ENCODE measurements around the gene PHACTR4. TPM values are rescaled to one million over a fixed set of nuclear protein-coding genes. Genes with fewer than 3 reads are reported as not detected.

PHACTR4 gene
- total and polyA plus RNA-seq, 2 of the 4 experiments (the other 2 are of a cell fraction), result 7.5 to 15.0 TPM

DNA sequence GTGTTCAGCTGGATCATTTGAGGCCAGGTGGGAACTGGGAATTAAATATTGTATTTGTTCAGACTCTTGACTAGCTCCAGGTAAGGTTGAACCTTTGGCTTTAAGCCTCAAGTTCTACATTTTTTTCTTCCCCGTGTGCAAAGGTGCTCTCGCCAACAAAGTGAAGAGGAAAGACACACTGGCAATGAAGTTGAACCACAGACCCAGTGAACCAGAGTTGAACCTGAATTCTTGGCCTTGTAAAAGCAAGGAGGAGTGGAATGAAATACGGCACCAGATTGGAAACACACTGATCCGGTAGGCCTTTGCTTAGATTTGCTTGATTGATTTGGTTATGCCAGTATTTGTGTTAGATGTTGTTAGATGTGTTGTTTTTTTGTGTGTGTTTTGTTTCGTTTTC is 110.8 kb downstream of the PHACTR4 start:
- no peak overlapping the region for H2BK20ac ChIP-seq (ENCODE audit: low read depth, low read length)
- H3K4me3 ChIP-seq (ENCODE audit: insufficient read depth, low read depth, low read length), result no peak overlapping the region
- in situ Hi-C loops (cut with MboI; ENCODE audit: low sequenced_read_pairs) (no loop called here), dilution Hi-C loops (cut with HindIII; ENCODE audit: low sequenced_read_pairs, unreplicated experiment) (no loop called here), intact Hi-C loops (cut with micrococcal nuclease) (loop anchor here (10.0 kb wide), 1 partner anchor 66 kb away; no protein-coding TSS in a partner anchor)
- no peaks in the 10 kb centered on the region for H3K27me3 ChIP-seq (ENCODE audit: control insufficient read depth, insufficient read depth, low read length)
- TF ChIP-seq MAFK (IDR thresholded peaks at IDR 0.05; ENCODE audit: low read depth, low read length) (no peak), CHD1 (IDR thresholded peaks at IDR 0.05; ENCODE audit: low read depth, low read length) (no peak), RAD21 (IDR thresholded peaks at IDR 0.05; ENCODE audit: low read length) (no peak), RFX5 (IDR thresholded peaks at IDR 0.05; ENCODE audit: low read depth, low read length) (no peak), POLR2A (IDR thresholded peaks at IDR 0.05; ENCODE audit: low read depth, low read length) (no peak), CEBPB (IDR thresholded peaks at IDR 0.05; ENCODE audit: low read depth, low read length) (no peak), MXI1 (IDR thresholded peaks at IDR 0.05; ENCODE audit: borderline replicate concordance, low read depth, low read length) (no peak), FOS (IDR thresholded peaks at IDR 0.05; ENCODE audit: low read depth, low read length) (no peak), SMC3 (IDR thresholded peaks at IDR 0.05; ENCODE audit: low read depth, low read length) (no peak), MAZ (IDR thresholded peaks at IDR 0.05; ENCODE audit: borderline replicate concordance, low read depth, low read length) (no peak), NFE2L2 (IDR thresholded peaks at IDR 0.05; ENCODE audit: low read depth, low read length) (no peak), RCOR1 (IDR thresholded peaks at IDR 0.05; ENCODE audit: insufficient replicate concordance, low read length) (no peak)
- TF ChIP-seq, protein P1, sequence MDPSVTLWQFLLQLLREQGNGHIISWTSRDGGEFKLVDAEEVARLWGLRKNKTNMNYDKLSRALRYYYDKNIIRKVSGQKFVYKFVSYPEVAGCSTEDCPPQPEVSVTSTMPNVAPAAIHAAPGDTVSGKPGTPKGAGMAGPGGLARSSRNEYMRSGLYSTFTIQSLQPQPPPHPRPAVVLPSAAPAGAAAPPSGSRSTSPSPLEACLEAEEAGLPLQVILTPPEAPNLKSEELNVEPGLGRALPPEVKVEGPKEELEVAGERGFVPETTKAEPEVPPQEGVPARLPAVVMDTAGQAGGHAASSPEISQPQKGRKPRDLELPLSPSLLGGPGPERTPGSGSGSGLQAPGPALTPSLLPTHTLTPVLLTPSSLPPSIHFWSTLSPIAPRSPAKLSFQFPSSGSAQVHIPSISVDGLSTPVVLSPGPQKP (IDR thresholded peaks at IDR 0.05; ENCODE audit: borderline replicate concordance, low read depth, low read length), result no peak
- TF ChIP-seq, protein P2, sequence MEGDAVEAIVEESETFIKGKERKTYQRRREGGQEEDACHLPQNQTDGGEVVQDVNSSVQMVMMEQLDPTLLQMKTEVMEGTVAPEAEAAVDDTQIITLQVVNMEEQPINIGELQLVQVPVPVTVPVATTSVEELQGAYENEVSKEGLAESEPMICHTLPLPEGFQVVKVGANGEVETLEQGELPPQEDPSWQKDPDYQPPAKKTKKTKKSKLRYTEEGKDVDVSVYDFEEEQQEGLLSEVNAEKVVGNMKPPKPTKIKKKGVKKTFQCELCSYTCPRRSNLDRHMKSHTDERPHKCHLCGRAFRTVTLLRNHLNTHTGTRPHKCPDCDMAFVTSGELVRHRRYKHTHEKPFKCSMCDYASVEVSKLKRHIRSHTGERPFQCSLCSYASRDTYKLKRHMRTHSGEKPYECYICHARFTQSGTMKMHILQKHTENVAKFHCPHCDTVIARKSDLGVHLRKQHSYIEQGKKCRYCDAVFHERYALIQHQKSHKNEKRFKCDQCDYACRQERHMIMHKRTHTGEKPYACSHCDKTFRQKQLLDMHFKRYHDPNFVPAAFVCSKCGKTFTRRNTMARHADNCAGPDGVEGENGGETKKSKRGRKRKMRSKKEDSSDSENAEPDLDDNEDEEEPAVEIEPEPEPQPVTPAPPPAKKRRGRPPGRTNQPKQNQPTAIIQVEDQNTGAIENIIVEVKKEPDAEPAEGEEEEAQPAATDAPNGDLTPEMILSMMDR (conservative IDR thresholded peaks at IDR 0.05; ENCODE audit: low read depth, low read length), result no peak
- TF ChIP-seq, protein P3, sequence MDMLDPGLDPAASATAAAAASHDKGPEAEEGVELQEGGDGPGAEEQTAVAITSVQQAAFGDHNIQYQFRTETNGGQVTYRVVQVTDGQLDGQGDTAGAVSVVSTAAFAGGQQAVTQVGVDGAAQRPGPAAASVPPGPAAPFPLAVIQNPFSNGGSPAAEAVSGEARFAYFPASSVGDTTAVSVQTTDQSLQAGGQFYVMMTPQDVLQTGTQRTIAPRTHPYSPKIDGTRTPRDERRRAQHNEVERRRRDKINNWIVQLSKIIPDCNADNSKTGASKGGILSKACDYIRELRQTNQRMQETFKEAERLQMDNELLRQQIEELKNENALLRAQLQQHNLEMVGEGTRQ (IDR thresholded peaks at IDR 0.05; ENCODE audit: low read depth, low read length), result no peak
- no peak overlapping the region for H2BK120ac ChIP-seq (ENCODE audit: low read depth, low read length)
- WGBS, 2 experiments (ENCODE audit: extremely low coverage in 2 of 2, insufficient read length in 1 of 2), result no CpG with 5 or more reads among the region's 5 CpGs
- ATAC-seq (ENCODE audit: low read depth) (no peak), DNase-seq (no peak)
- H2AK5ac ChIP-seq (ENCODE audit: low read depth, low read length), result no peak overlapping the region
- BruUV-seq (replicated peaks), result no TSS peak
- no peak overlapping the region for H3K14ac ChIP-seq (replicated peaks; ENCODE audit: low read depth, low read length)
- no peaks in the 10 kb centered on the region for H3K4me1 ChIP-seq (ENCODE audit: control insufficient read depth, insufficient read depth, low read length)
- H3K9me3 ChIP-seq (ENCODE audit: control insufficient read depth, insufficient read depth, low read length), result no peaks in the 10 kb centered on the region
- ChIA-PET POLR2A (ENCODE audit: unreplicated experiment) (no interaction called here), CTCF (no interaction called here)
- no peak overlapping the region for H4K8ac ChIP-seq (ENCODE audit: low read depth in 2 of 2, low read length in 2 of 2)
- H3K9me1 ChIP-seq (ENCODE audit: insufficient read depth, low read length), result no peaks in the 10 kb centered on the region; the same call in 1 of the 2 replicates
- H3K9ac ChIP-seq (ENCODE audit: low read depth, low read length), result no peak overlapping the region
- no peak overlapping the region for H3K4ac ChIP-seq (ENCODE audit: low read depth, low read length)
- H3K27ac ChIP-seq (ENCODE audit: insufficient read depth, low read length), result no peak overlapping the region
- H3K23ac ChIP-seq (ENCODE audit: low read depth, low read length), result no peak overlapping the region
- H3K56ac ChIP-seq (ENCODE audit: extremely low read depth, insufficient read depth, low read length), result no peak overlapping the region
- no peak overlapping the region for H2BK5ac ChIP-seq (ENCODE audit: low read depth, low read length, poor library complexity, severe bottlenecking)
- no peak overlapping the region for H3K18ac ChIP-seq (ENCODE audit: low read depth, low read length)
- peak overlapping the region; percentile 62 for H2AK9ac ChIP-seq (replicated peaks; ENCODE audit: low read depth, low read length, poor library complexity)
- H4K91ac ChIP-seq (ENCODE audit: insufficient read depth, low read depth, low read length), result no peak overlapping the region
- no peak overlapping the region for H3K4me2 ChIP-seq (ENCODE audit: low read depth, low read length)
- H2AFZ ChIP-seq (replicated peaks; ENCODE audit: low read length, poor library complexity), result no peak overlapping the region
- H2BK15ac ChIP-seq (ENCODE audit: low read depth, low read length), result no peak overlapping the region
- peaks cover 40% of the 10 kb centered on the region for H3K36me3 ChIP-seq (ENCODE audit: control insufficient read depth, insufficient read depth, low read length)
- H4K20me1 ChIP-seq (ENCODE audit: insufficient read depth, low read length), result no peaks in the 10 kb centered on the region
- no peak overlapping the region for H4K5ac ChIP-seq (ENCODE audit: low read depth, low read length)
- H3K79me1 ChIP-seq (ENCODE audit: low read depth in 1 of 2, low read length in 2 of 2), result no peaks in the 10 kb centered on the region; a peak in 1 of 4 replicates
